Measurements from ENCODE around the gene CRTAC1. TPM values are rescaled to one million over a fixed set of nuclear protein-coding genes. Genes with fewer than 3 reads are reported as not detected.

Gene CRTAC1
- total RNA-seq, 2 donors from 2014 or later: not detected

DNA sequence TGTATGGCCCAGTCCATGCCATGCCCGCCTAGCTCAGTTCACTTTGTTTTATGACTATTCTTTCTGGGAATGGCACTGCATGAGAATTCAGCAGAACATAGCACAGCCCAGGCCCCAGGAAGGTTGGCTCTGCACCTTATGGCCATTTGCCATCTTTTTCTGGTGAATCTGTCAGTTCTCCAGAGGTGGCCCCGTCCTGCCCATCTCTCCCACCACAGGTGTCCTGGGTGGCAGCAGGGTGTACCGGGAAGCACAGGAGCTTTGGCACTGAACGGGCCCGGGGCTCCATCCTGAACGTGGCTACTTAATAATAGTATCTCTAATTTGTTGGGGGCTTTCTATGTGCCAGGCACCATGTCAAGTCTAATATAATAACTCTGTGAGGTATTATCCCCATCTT lies 156.1 kb downstream of the CRTAC1 start:
- ATAC-seq (replicated peaks in 1 of 2): no peak
- H3K27ac Mint-ChIP-seq: no peak overlapping the region
- no peaks in the 10 kb centered on the region for H3K9me3 Mint-ChIP-seq
- H3K36me3 Mint-ChIP-seq (ENCODE audit: insufficient read depth in 2 of 2): no peaks in the 10 kb centered on the region
- no peaks in the 10 kb centered on the region for H3K27me3 Mint-ChIP-seq (ENCODE audit: low read depth)
- H3K4me1 Mint-ChIP-seq (ENCODE audit: low read depth): peaks cover 5% of the 10 kb centered on the region
- DNase-seq: no peak
- H3K4me3 Mint-ChIP-seq: no peak overlapping the region

GRCh38 chr10:97873569-97873968 lies 156.9 kb downstream of the CRTAC1 start:
- DNase-seq: no peak
- H3K9me3 Mint-ChIP-seq: no peaks in the 10 kb centered on the region
- H3K4me3 Mint-ChIP-seq: no peak overlapping the region
- peaks cover 13% of the 10 kb centered on the region for H3K4me1 Mint-ChIP-seq (ENCODE audit: low read depth)
- H3K27ac Mint-ChIP-seq: no peak overlapping the region
- no peak for ATAC-seq (replicated peaks in 1 of 2)
- no peaks in the 10 kb centered on the region for H3K27me3 Mint-ChIP-seq (ENCODE audit: low read depth)
- no peaks in the 10 kb centered on the region for H3K36me3 Mint-ChIP-seq (ENCODE audit: insufficient read depth in 2 of 2)

- no peak for ATAC-seq (replicated peaks in 1 of 2)
- Mint-ChIP-seq H3K27me3 (ENCODE audit: low read depth) (no peaks in the 10 kb centered on the region), H3K4me3 (no peak overlapping the region), H3K27ac (no peak overlapping the region), H3K36me3 (ENCODE audit: insufficient read depth in 2 of 2) (no peaks in the 10 kb centered on the region), H3K4me1 (ENCODE audit: low read depth) (peaks cover 13% of the 10 kb centered on the region), H3K9me3 (no peaks in the 10 kb centered on the region)
- no peak for DNase-seq
Observed at GRCh38 chr10:97870990-97871389, 159.4 kb downstream of the CRTAC1 start.

DNA sequence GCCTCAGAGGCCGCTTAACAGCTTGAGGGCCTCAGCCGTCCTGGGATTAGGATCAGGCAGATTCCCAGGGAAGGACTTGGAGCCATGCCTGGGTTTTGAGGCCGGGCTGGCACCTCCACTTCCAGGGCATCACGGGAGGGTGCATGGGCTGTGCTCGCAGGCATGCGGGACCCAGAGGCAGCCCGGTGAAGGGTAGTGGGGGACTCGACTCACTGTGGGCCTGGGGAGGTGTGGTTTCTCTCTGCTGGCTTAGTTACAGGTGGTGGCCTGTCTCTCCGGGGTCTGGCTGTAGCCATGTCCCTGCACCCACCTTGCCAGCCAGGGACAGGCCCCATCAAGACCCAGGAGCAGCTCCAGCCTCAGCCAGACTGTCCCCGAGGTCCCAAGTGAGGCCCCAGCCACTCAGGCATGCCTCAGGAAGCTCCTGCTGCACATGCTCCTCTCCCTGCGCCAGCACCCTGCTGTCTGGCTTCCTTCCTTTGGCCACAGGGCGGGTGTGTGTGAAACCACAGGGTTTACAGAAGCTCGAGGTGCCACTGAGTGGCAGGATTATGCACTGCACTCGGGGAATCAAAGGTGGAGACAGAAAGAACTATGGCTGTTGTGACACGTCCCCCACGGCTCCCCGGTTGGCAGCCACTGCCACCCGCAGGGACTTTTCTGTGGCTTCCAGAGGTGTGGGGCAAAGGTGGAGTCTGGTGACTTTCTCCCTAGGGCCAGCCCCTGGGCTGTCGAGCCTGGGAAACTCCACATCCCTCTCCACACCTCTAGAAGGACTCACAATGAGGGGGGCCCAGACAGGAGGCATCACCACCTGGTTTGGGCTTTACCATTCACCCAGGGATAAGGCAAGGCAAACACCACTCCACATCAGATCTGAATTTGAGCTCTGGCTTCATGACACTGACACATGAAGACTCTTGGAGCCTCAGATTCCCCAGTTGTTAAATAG lies 161.1 kb downstream of the CRTAC1 start:
- H3K4me1 Mint-ChIP-seq (ENCODE audit: low read depth): peaks cover 13% of the 10 kb centered on the region
- no peaks in the 10 kb centered on the region for H3K36me3 Mint-ChIP-seq (ENCODE audit: insufficient read depth in 2 of 2)
- ATAC-seq (replicated peaks in 1 of 2) (peak; percentile 99), DNase-seq (peak; percentile 82 to 87)
- H3K4me3 Mint-ChIP-seq: peak overlapping the region; percentile 37 to 45
- no peaks in the 10 kb centered on the region for H3K27me3 Mint-ChIP-seq (ENCODE audit: low read depth)
- H3K27ac Mint-ChIP-seq: no peak overlapping the region
- no peaks in the 10 kb centered on the region for H3K9me3 Mint-ChIP-seq

DNA sequence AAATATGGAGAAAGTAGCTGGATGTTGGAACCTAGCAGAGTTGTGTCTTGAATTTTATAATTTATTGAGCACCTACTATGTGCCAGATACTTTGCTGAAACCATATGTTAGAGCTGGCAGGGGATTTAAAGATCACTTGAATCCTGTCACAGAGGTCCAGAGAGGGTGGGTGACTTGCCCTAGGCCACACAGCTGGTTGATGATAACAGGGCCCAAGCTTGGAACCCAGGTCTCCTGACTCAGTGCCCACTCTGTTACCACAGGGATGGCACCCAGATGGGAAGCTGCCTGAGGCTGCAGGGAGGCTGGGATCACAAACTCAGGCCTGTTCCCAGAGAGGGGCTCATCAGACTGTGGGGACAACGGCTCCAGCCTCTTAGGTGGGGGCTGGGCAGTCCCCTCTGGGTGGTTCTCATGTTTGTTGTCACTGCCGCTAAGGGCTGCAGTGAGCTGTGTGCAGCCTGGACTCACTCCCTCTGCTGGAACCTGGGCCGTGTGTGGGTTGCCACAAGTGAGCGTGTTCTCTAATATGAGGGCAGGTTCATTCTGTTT lies 162.2 kb downstream of the CRTAC1 start:
- H3K27ac Mint-ChIP-seq: no peak overlapping the region
- no peak overlapping the region for H3K4me3 Mint-ChIP-seq
- peaks cover 13% of the 10 kb centered on the region for H3K4me1 Mint-ChIP-seq (ENCODE audit: low read depth)
- no peaks in the 10 kb centered on the region for H3K9me3 Mint-ChIP-seq
- no peaks in the 10 kb centered on the region for H3K27me3 Mint-ChIP-seq (ENCODE audit: low read depth)
- H3K36me3 Mint-ChIP-seq (ENCODE audit: insufficient read depth in 2 of 2): no peaks in the 10 kb centered on the region
- ATAC-seq (replicated peaks in 1 of 2) (no peak), DNase-seq (no peak)

DNA sequence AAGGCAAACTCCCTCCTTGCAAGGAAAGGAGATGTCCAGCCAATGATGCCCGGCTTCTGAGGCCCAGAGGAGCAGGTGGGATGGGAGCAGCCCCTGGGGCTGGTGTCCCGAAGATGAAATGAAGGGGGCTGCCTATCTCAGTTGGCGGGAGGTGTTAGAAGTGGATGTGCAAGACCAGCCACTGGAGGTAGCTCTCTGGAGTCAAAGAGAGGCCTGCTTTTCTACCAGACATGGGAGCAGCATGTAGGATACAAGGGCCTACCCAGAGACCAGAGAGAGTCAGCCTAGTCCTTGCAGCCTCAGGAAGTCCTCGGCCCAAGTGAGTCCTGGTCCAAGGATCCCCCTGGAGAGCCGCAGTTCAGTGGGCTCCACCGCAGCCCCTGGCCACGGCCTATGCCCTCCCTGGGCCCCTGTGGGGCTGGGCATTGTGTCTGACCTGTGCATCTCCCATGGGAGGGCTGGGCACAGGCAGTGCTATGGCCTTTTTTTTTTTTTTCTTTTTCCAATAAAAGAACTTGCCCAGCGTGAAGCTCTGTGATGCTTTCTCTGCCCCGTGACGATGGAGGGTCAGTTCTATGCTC lies 163.1 kb downstream of the CRTAC1 start:
- DNase-seq: no peak
- Mint-ChIP-seq H3K9me3 (no peaks in the 10 kb centered on the region), H3K4me1 (ENCODE audit: low read depth) (peaks cover 13% of the 10 kb centered on the region), H3K27ac (no peak overlapping the region), H3K4me3 (no peak overlapping the region), H3K27me3 (ENCODE audit: low read depth) (no peaks in the 10 kb centered on the region), H3K36me3 (ENCODE audit: insufficient read depth in 2 of 2) (no peaks in the 10 kb centered on the region)
- no peak for ATAC-seq (replicated peaks in 1 of 2)

GRCh38 chr10:97866524-97867219 lies 163.7 kb downstream of the CRTAC1 start:
- H3K4me1 Mint-ChIP-seq (ENCODE audit: low read depth): peaks cover 14% of the 10 kb centered on the region
- H3K4me3 Mint-ChIP-seq: no peak overlapping the region
- H3K27me3 Mint-ChIP-seq (ENCODE audit: low read depth): no peaks in the 10 kb centered on the region
- H3K36me3 Mint-ChIP-seq (ENCODE audit: insufficient read depth in 2 of 2): no peaks in the 10 kb centered on the region
- DNase-seq (no peak), ATAC-seq (replicated peaks in 1 of 2) (no peak)
- no peak overlapping the region for H3K27ac Mint-ChIP-seq
- no peaks in the 10 kb centered on the region for H3K9me3 Mint-ChIP-seq

DNA sequence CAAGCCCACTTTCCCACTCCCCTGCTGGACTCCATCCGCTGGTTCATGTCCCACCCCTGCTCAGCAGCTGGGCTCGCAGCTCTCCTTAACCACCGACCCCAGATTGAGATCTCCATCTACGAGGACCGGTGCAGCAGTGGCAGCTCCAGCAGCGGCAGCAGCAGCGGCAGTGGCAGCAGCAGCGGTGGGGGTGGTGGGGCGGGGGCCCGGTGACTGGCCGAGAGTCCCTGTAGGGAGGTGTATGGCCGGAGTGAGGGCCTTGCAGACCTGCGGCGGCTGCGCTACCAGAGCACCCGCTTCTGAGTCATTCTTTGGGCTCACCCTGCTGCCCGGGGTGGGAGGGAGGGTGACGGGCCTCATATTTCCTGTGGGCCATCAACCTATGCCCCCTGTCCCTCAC lies 164.9 kb downstream of the CRTAC1 start:
- H3K27ac Mint-ChIP-seq: no peak overlapping the region
- no peaks in the 10 kb centered on the region for H3K9me3 Mint-ChIP-seq
- no peaks in the 10 kb centered on the region for H3K36me3 Mint-ChIP-seq (ENCODE audit: insufficient read depth in 2 of 2)
- no peak overlapping the region for H3K4me3 Mint-ChIP-seq
- ATAC-seq (replicated peaks in 1 of 2): no peak
- H3K27me3 Mint-ChIP-seq (ENCODE audit: low read depth): no peaks in the 10 kb centered on the region
- H3K4me1 Mint-ChIP-seq (ENCODE audit: low read depth): peaks cover 19% of the 10 kb centered on the region
- DNase-seq: no peak

GRCh38 chr10:97863808-97864207 lies 166.6 kb downstream of the CRTAC1 start:
- DNase-seq: no peak
- Mint-ChIP-seq H3K4me1 (ENCODE audit: low read depth) (peaks cover 9% of the 10 kb centered on the region), H3K27ac (no peak overlapping the region)

GRCh38 chr10:97861924-97862323 lies 168.5 kb downstream of the CRTAC1 start:
- H3K4me3 Mint-ChIP-seq: no peak overlapping the region
- no peaks in the 10 kb centered on the region for H3K27me3 Mint-ChIP-seq (ENCODE audit: low read depth)
- H3K4me1 Mint-ChIP-seq (ENCODE audit: low read depth): peaks cover 15% of the 10 kb centered on the region
- H3K27ac Mint-ChIP-seq: no peak overlapping the region
- no peak for ATAC-seq (replicated peaks in 1 of 2)
- H3K36me3 Mint-ChIP-seq (ENCODE audit: insufficient read depth in 2 of 2): no peaks in the 10 kb centered on the region
- no peak for DNase-seq
- no peaks in the 10 kb centered on the region for H3K9me3 Mint-ChIP-seq

More at GRCh38 chr10:97863808-97864207, 166.6 kb downstream of the CRTAC1 start:
- Mint-ChIP-seq H3K9me3 (no peaks in the 10 kb centered on the region), H3K4me3 (no peak overlapping the region), H3K27me3 (ENCODE audit: low read depth) (no peaks in the 10 kb centered on the region), H3K36me3 (ENCODE audit: insufficient read depth in 2 of 2) (no peaks in the 10 kb centered on the region)
- ATAC-seq (replicated peaks in 1 of 2): no peak

- peak; percentile 13 to 15 for DNase-seq
- no peaks in the 10 kb centered on the region for H3K36me3 Mint-ChIP-seq (ENCODE audit: insufficient read depth in 2 of 2)
Observed at GRCh38 chr10:97861097-97861750, 169.2 kb downstream of the CRTAC1 start.

GRCh38 chr10:97858001-97858439 lies 172.4 kb downstream of the CRTAC1 start:
- Mint-ChIP-seq H3K27ac (no peak overlapping the region), H3K36me3 (ENCODE audit: insufficient read depth in 2 of 2) (no peaks in the 10 kb centered on the region), H3K9me3 (no peaks in the 10 kb centered on the region), H3K4me3 (peak overlapping the region in 1 of 2 donors; percentile 2), H3K27me3 (ENCODE audit: low read depth) (no peaks in the 10 kb centered on the region), H3K4me1 (ENCODE audit: low read depth) (peaks cover 17% of the 10 kb centered on the region)
- ATAC-seq (replicated peaks in 1 of 2) (peak; percentile 88 to 94), DNase-seq (peak; percentile 31 to 44)

More at GRCh38 chr10:97861097-97861750, 169.2 kb downstream of the CRTAC1 start:
- H3K27me3 Mint-ChIP-seq (ENCODE audit: low read depth): no peaks in the 10 kb centered on the region
- H3K4me3 Mint-ChIP-seq: no peak overlapping the region
- H3K4me1 Mint-ChIP-seq (ENCODE audit: low read depth): peaks cover 15% of the 10 kb centered on the region
- ATAC-seq (replicated peaks in 1 of 2): peak; percentile 69 to 74
- no peak overlapping the region for H3K27ac Mint-ChIP-seq
- no peaks in the 10 kb centered on the region for H3K9me3 Mint-ChIP-seq

Measured in activated T-cell treated with anti-CD3 and anti-CD28 coated beads, Interleukin-2, amount 50 U/mL, for 72 hours (primary cell).